Measurements from ENCODE around the gene PGAM5. TPM values are rescaled to one million over a fixed set of nuclear protein-coding genes. Genes with fewer than 3 reads are reported as not detected.
"Not testable (repeated sequence)": the region's sequence is repeated elsewhere in the genome, so short reads cannot be mapped to it uniquely, and the experiment has no call there.

Gene PGAM5
- total and polyA plus RNA-seq, 8 donors: 9.0 to 27.3 (median 16.3) TPM

DNA sequence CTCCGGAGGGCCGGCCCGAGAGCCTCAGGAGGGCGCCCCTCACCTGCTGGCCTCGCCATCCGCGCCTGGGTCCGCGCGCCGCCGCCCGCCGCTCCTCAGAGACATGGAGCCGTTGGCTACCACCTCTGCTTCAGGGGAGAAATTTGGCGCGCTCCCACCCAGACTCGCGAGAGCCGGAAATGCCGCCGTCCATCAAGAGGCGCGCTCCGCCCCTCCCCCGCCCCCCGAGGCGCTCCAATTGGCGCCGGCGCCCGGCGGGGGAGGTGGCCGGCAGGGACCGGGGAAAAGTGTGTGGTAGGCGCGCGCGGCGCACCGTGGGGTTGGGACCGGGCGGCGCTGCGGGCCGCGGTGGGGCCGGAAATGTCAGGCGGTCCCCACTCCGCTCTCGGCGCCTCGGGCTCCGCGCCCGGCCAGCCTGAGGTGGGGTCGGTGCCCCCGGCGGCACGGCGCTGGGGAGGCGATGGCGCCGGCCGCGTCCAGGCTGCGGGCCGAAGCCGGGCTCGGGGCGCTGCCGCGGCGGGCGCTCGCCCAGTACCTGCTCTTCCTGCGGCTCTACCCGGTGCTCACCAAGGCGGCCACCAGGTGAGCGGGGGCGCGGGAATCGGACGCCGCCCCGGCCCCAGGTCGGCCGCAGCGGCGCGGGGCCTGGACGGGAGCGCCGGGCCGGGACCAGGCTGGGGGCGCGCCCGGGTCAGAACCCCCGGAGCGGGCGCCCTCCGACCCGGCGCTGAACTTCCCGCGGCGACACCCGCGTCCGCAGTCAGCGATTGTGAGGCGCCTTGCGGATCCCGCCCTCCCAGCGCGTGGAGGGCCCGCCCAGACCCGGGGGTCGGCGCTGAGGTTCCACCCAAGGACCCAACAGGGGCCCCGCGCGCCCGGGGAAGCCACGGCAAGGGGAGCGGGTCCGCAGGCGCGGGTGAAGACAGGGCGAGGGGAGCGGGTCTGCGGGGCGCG, 23.2 kb upstream of the PGAM5 start, which contains the start of the genes POLE and PXMP2:
Gene POLE (minus strand): TSS at position 132 of the 954 bp plus-strand sequence. CDS start 27 bp downstream, at position 105.
Gene PXMP2 (plus strand): TSS at position 377 of the 954 bp plus-strand sequence. CDS start 84 bp downstream, at position 461.
- TF ChIP-seq, protein P1, sequence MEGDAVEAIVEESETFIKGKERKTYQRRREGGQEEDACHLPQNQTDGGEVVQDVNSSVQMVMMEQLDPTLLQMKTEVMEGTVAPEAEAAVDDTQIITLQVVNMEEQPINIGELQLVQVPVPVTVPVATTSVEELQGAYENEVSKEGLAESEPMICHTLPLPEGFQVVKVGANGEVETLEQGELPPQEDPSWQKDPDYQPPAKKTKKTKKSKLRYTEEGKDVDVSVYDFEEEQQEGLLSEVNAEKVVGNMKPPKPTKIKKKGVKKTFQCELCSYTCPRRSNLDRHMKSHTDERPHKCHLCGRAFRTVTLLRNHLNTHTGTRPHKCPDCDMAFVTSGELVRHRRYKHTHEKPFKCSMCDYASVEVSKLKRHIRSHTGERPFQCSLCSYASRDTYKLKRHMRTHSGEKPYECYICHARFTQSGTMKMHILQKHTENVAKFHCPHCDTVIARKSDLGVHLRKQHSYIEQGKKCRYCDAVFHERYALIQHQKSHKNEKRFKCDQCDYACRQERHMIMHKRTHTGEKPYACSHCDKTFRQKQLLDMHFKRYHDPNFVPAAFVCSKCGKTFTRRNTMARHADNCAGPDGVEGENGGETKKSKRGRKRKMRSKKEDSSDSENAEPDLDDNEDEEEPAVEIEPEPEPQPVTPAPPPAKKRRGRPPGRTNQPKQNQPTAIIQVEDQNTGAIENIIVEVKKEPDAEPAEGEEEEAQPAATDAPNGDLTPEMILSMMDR (IDR thresholded peaks at IDR 0.05): no peak
- no peaks in the 10 kb centered on the region for H3K36me3 ChIP-seq
- peak; percentile 97 to 100 (median 98) for ATAC-seq
- WGBS, 2 donors: 0 to 1% methylated on average over 78 to 134 of the region's 134 CpGs
- intact Hi-C loops (cut with DNase I): no loop called here
- H3K4me1 ChIP-seq: peaks cover 0 to 2% (median 0%) of the 10 kb centered on the region in 3 donors
- no peak for FAIRE-seq
- H3K4me3 ChIP-seq: peak within 1 kb of the TSS; percentile 48 to 92 (median 82)
- peak; percentile 96 to 99 (median 97) for DNase-seq
- no peaks in the 10 kb centered on the region for H3K9me3 ChIP-seq
- H3K27ac ChIP-seq: peak within 1 kb of the TSS in 2 of 4 donors; percentile 39 to 52
- no peaks in the 10 kb centered on the region for H3K27me3 ChIP-seq

DNA sequence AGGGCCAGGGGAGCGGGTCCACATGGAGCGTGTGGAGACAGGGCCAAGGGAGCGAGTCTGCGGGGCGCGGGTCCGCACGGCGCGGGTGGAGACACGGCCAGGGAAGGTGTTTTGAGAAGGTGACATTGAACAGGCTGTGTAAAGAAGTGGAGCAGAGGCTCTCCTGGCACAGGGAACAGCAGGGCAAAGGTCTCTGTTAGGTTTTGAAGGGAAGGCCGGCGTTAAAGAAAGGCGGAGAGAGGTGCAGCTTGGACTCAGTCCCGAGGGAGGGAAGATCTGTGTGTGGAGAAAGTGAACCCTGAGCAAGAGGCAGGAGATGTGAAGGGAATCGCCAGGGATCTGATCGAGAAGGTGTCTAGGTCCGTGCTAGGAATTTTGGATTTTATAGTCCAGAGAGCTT, 21.4 kb upstream of the PGAM5 start:
- WGBS, 2 donors: 20 to 31% methylated on average over 18 of the region's 18 CpGs
- Histone ChIP-seq H3K27ac (no peak overlapping the region), H3K9me3 (no peaks in the 10 kb centered on the region), H3K36me3 (no peaks in the 10 kb centered on the region), H3K4me3 (peak overlapping the region in 2 of 4 donors; percentile 23 to 25), H3K27me3 (no peaks in the 10 kb centered on the region), H3K4me1 (peaks cover 0 to 2% (median 0%) of the 10 kb centered on the region in 3 donors)
- DNase-seq: peak in 3 of 6 donors; percentile 37 to 59 (median 48)
- TF ChIP-seq, protein P1 (IDR thresholded peaks at IDR 0.05): no peak
- no peak for FAIRE-seq
- intact Hi-C loops (cut with DNase I): no loop called here
- ATAC-seq: peak; percentile 21 to 61 (median 41)

DNA sequence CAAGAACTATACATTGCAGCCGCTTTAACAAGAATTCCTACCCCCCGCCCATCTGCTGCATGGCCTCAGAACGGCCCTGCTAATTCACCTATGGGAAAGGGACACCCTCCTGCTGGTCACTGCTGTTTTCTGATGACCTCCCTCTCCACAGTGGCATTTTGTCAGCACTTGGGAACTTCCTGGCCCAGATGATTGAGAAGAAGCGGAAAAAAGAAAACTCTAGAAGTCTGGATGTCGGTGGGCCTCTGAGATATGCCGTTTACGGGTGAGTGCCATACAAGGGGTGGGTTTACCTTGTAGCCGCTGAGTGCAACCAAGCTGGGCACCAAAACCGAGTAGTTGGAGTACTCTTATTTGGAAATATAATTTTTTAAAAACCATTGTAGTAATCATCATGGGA, 20.5 kb upstream of the PGAM5 start:
- 92% methylated on average over 9 of the region's 9 CpGs for WGBS, 2 donors
- Histone ChIP-seq H3K9me3 (no peaks in the 10 kb centered on the region), H3K4me3 (no peak overlapping the region), H3K4me1 (peaks cover 0 to 2% (median 0%) of the 10 kb centered on the region in 3 donors), H3K27ac (no peak overlapping the region), H3K27me3 (no peaks in the 10 kb centered on the region), H3K36me3 (no peaks in the 10 kb centered on the region)
- no peak for ATAC-seq
- no peak for DNase-seq
- intact Hi-C loops (cut with DNase I): no loop called here
- TF ChIP-seq, protein P1 (IDR thresholded peaks at IDR 0.05): no peak
- FAIRE-seq: no peak

DNA sequence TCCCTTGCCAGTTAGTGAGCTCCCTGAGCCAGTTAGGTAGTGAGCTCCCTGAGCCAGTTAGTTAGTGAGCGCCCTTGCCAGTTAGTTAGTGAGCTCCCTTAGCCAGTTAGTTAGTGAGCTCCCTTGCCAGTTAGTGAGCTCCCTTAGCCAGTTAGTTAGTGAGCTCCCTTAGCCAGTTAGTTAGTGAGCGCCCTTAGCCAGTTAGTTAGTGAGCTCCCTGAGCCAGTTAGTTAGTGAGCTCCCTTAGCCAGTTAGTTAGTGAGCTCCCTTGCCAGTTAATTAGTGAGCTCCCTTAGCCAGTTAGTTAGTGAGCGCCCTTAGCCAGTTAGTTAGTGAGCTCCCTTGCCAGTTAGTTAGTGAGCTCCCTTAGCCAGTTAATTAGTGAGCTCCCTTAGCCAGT, 18.6 kb upstream of the PGAM5 start:
- H3K4me1 ChIP-seq; intact Hi-C loops (cut with DNase I); H3K9me3 ChIP-seq; H3K27me3 ChIP-seq; H3K4me3 ChIP-seq; FAIRE-seq; H3K36me3 ChIP-seq; ATAC-seq; H3K27ac ChIP-seq; DNase-seq: not testable (repeated sequence)
- WGBS, 2 donors: 88 to 97% methylated on average over 3 of the region's 3 CpGs

DNA sequence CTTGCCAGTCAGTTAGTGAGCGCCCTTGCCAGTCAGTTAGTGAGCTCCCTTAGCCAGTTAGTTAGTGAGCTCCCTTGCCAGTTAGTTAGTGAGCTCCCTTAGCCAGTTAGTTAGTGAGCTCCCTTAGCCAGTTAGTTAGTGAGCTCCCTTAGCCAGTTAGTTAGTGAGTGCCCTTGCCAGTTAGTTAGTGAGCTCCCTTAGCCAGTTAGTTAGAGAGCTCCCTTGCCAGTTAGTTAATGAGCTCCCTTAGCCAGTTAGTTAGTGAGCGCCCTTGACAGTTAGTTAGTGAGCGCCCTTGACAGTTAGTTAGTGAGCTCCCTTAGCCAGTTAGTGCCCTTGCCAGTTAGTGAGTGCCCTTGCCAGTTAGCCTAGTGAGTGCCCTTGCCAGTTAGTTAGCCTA, 15.8 kb upstream of the PGAM5 start:
- 92 to 98% methylated on average over 3 of the region's 3 CpGs for WGBS, 2 donors
- H3K27ac ChIP-seq; ATAC-seq; FAIRE-seq; DNase-seq; intact Hi-C loops (cut with DNase I); H3K4me3 ChIP-seq; H3K27me3 ChIP-seq; H3K9me3 ChIP-seq; H3K4me1 ChIP-seq: not testable (repeated sequence)
- H3K36me3 ChIP-seq: peaks cover 0 to 13% (median 0%) of the 10 kb centered on the region in 3 donors
